HG03439 (cell line): ENCODE measurements around the gene FBLN5.

ENCODE experiments used
- ATAC-seq: cut with Tn5 transposase; IDR thresholded peaks from one replicate; pipeline ENCODE4 v1.9.1; 2021; ENCODE audit warnings: mild to moderate bottlenecking, moderate library complexity; ENCODE audit not compliant: unreplicated experiment

FBLN5 gene

GRCh38 chr14:91946622-91947474, 646 bp downstream of the FBLN5 start:
- ATAC-seq, result no peak

DNA sequence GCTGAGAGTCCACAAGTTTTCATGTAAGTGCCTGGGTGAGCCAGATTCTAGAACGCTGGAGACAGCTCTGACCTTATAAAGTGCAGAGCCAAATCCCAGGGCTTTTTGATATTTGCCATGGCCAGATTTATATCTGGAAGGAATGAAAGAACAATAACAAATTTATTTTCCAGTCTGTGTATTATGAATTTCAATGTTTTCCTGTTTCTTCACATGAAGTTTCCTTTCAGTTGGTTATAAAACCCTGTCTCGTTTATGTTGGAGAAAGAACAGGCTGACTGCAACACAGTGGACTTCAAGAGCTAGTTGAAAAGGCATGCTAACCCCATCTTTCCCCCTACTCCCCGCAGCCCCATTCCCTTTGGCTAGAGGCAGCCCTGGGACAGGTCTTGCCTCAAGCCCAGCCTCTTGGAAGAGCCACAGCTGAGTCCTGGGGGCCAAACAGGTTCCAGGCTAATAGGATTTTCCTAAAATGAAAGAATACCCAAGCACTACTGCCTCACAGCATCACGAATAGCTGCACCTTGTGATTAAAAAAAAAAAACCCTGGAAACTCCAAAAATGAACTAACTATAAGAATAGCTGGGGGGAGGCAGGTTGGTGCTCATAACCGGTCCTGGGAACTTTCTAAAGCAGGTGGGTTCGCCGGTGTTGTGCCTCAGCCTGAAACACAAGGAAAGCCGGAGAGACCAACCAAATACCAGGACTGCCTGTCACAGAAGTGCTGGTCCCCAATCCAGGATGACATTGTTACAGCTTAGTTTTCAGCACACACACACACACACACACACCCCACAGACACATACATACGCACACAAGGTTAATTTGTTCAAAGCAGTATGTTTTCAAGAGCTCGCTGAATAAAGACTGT, 1.5 kb downstream of the FBLN5 start:
- ATAC-seq, result no peak

DNA sequence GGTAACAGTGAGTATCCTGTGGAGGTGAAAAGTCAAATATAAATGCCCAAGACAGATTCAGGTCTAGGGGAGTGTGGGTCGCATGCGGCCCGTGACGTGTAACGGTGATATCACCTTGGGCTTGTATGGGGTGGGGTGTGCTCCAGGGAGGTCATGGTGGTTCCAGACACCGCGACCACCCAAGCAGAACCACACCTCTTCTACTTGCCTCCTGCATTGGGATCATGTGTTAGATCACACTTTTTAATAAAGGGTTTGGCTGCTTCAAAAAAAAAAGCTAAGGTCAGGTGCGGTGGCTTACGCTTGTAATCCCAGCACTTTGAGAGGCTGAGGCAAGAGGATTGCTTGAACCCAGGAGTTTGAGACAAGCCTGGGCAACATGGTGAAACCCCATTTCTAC, 4.5 kb downstream of the FBLN5 start:
- no peak for ATAC-seq

GRCh38 chr14:91942128-91942527, 5.4 kb downstream of the FBLN5 start:
- ATAC-seq, result no peak

GRCh38 chr14:91940209-91940608, 7.3 kb downstream of the FBLN5 start:
- ATAC-seq, result no peak

DNA sequence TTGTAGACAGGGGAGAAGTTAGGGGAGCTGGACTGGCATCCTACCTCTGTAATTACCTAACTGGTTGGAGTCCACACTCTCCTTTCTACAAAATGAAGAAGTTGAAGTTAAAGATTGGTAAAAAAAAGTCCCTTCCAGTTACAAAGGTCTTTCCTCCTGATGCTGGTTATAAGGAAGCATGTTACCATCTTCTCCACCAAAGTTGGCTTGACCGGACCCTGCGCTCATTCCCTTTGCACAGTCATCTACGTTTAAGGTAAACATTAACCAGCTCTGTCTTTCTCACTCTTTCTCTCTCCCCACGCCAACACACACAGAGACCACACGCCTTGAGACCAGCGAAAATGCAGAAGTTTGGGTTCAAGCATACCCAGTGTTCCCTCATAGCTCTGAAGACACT, 11.9 kb downstream of the FBLN5 start:
- no peak for ATAC-seq

GRCh38 chr14:91934554-91935285, 12.8 kb downstream of the FBLN5 start:
- ATAC-seq, result no peak

DNA sequence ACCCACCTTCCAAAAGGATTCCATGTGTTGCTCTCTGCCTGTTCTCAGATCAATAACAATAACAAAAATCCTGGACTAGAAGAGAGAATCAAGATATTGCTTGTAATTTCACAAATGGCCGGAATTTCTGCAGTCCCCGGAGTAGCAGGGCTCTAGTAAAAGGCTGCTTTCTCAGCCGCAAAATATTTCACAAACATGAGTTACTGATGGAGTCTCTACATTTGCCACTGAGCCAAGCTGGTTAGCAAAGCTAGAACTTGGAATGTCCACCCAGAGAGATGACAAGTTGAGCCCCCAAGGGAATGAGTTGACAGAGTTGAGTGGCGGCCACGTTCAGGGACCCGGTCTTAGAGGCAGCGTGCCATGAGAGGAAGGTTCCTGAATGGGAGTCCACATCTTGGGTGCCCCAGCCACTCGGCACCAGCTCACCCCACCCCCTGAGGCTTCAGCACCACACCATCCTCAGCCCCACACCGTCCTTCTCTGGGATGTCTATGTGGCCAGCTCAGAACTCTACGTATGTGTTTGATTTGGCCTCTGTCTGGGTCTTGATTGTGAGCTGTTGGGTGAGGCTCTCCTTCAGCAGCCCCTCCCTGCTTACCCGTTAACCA, 15.9 kb downstream of the FBLN5 start:
- no peak for ATAC-seq

DNA sequence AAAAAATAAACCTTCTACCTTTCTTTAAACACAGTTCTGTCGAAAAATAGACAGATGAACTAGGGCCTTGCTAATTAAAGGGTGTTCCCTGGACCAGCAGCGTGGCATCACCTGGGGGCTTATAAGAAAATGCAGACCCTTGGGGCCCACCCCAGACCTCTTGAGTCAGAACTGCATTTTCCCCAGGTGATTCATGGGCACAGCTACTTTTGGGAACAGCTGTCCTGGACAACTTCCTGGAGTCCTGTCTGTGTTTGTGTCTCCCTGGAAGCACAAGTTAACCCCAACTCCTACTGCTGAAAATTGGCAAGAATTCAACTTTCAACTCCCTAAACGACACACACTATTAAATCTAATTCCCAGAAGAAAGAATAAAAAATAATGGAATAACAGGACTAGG, 17.8 kb downstream of the FBLN5 start:
- no peak for ATAC-seq

DNA sequence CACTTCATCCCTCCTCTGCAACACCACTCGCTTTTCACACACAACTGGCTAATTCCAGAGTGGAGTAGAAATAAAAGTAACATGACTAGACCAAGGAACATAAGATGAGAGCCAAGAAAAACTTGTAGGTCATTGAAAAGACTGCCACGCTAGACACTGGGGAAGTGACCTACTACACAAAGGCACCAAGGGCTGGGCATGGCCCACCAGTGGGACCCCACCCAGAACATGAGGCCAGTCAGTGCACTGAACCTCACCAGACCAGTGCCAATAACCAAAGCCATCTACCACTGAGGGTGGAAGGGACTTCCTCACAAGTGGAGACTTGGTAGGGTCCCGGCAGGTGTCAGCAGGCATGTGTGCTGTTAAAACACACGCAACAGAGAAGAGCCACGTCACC, 19.7 kb downstream of the FBLN5 start:
- ATAC-seq, result no peak

- ATAC-seq, result no peak
Measured at GRCh38 chr14:91927191-91927590, 20.3 kb downstream of the FBLN5 start.

- no peak for ATAC-seq
Measured at GRCh38 chr14:91926131-91926890, 21.2 kb downstream of the FBLN5 start.

DNA sequence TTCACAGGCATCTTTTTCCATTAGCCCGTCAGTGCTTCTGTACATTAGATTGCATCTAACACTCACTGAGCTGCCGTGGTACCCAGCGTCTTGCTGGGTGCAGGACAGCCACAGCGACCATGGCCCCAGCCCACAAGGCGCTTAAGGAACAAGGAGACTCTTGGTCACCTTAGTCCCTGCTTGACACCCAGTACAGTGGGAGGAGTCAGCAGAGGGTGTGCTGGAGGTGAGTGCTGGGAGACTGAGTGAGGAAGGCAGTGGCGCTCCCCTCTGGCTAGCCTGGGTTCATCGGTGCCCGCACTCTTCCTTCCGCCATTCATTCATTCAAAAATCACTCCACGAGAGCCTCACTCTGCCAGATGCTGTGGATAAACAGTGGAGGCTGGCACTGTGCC, 21.8 kb downstream of the FBLN5 start:
- no peak for ATAC-seq

- ATAC-seq, result no peak
Measured at GRCh38 chr14:91925001-91925726, 22.3 kb downstream of the FBLN5 start.

- no peak for ATAC-seq
Measured at GRCh38 chr14:91920526-91920925, 27.0 kb downstream of the FBLN5 start.

DNA sequence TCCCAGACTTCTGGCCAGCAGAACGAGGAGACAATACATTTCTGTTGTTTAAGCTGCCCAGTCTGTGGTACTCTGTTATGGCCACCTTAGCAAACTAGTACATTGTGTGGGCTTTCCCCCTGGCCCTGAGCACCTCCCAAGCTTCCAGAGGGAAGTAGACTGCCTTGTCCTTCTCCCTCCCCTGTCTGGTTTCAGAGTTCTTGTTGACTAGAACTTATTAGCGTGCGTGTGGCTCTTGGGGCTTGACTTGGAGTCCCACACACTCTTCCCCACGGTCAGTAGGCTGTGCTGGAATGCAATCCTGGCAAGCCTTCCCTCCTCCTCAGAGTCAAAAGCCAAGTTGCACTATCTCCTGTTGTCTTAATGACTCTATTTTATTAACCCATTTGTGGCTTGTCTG, 27.7 kb downstream of the FBLN5 start:
- no peak for ATAC-seq

- ATAC-seq, result no peak
Measured at GRCh38 chr14:91918186-91918883, 29.2 kb downstream of the FBLN5 start.

DNA sequence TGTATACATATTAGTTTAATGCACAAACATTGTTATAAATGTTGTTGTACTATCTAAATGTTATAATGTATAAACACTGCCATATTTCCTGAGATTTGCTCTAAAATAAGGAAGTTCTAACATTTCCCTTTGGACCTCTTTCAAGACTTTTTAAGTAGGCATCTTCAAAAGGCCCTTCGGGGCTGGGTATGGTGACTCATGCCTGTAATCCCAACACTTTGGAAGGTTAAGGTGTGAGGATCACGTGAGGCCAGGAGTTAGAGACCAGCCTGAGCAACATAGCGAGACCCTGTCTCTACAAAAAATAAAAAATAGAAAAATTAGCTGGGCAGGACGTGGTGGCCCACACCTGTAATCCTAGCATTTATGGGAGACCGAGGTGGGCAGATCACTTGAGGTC, 35.5 kb downstream of the FBLN5 start:
- ATAC-seq, result no peak

GRCh38 chr14:91911474-91912032, 35.9 kb downstream of the FBLN5 start:
- no peak for ATAC-seq
